ENCODE results near the gene BSCL2.
"Not testable (repeated sequence)": the region's sequence is repeated elsewhere in the genome, so short reads cannot be mapped to it uniquely, and the experiment has no call there.

Gene BSCL2

GRCh38 chr11:62664405-62665074 is 42.7 kb downstream of the BSCL2 start:
- in situ Hi-C loops (cut with HindIII; ENCODE audit: low sequenced_read_pairs), result no loop called here

GRCh38 chr11:62656796-62657429 is 50.3 kb downstream of the BSCL2 start:
- in situ Hi-C loops (cut with HindIII; ENCODE audit: low sequenced_read_pairs), result no loop called here

- in situ Hi-C loops (cut with HindIII; ENCODE audit: low sequenced_read_pairs), result no loop called here
Observed at GRCh38 chr11:62654297-62654696, 52.9 kb downstream of the BSCL2 start.

GRCh38 chr11:62652161-62653006 is 54.8 kb downstream of the BSCL2 start:
- in situ Hi-C loops (cut with HindIII; ENCODE audit: low sequenced_read_pairs), result no loop called here

GRCh38 chr11:62650283-62650682 is 56.9 kb downstream of the BSCL2 start:
- in situ Hi-C loops (cut with HindIII; ENCODE audit: low sequenced_read_pairs), result not testable (repeated sequence)

GRCh38 chr11:62649486-62649885 is 57.7 kb downstream of the BSCL2 start:
- in situ Hi-C loops (cut with HindIII; ENCODE audit: low sequenced_read_pairs), result no loop called here

GRCh38 chr11:62648967-62649364 is 58.3 kb downstream of the BSCL2 start:
- in situ Hi-C loops (cut with HindIII; ENCODE audit: low sequenced_read_pairs), result no loop called here

GRCh38 chr11:62648185-62648966 is 58.8 kb downstream of the BSCL2 start:
- in situ Hi-C loops (cut with HindIII; ENCODE audit: low sequenced_read_pairs), result no loop called here

GRCh38 chr11:62647609-62648005 is 59.6 kb downstream of the BSCL2 start:
- in situ Hi-C loops (cut with HindIII; ENCODE audit: low sequenced_read_pairs), result no loop called here

GRCh38 chr11:62646825-62647608 is 60.2 kb downstream of the BSCL2 start:
- in situ Hi-C loops (cut with HindIII; ENCODE audit: low sequenced_read_pairs), result no loop called here

- in situ Hi-C loops (cut with HindIII; ENCODE audit: low sequenced_read_pairs), result no loop called here
Observed at GRCh38 chr11:62645946-62646824, 61.0 kb downstream of the BSCL2 start, which contains the start of gene GANAB. TSS of gene GANAB (minus strand) at chr11:62646613. CDS start at chr11:62646599, 14 bp downstream.

- in situ Hi-C loops (cut with HindIII; ENCODE audit: low sequenced_read_pairs), result no loop called here
Observed at GRCh38 chr11:62645671-62645945, 61.6 kb downstream of the BSCL2 start.

GRCh38 chr11:62644220-62644619 is 63.0 kb downstream of the BSCL2 start:
- in situ Hi-C loops (cut with HindIII; ENCODE audit: low sequenced_read_pairs), result no loop called here
